ENCODE measurements around the gene DYRK4.

DNA sequence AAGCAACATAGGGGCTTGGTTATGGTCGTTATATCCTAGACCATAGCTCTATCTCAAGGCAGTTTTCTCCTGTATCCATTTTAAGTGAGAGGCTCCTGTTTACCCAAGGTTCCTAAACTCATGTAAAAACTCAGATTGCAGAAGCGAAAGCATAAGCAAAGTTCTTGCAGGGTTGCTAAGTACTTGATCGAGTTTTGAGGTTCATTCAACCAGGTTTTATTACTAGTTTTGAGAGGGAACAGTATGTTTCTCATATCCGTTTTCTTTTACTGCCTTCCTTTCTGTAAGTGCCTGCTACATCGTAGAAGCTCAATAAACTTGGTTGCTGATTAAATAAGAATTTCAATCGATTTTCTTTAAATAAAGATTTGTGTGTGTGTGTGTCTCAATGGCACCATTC, 81.7 kb downstream of the DYRK4 start:
- TF ChIP-seq CTCF (IDR thresholded peaks at IDR 0.05 in 4 of 5, conservative IDR thresholded peaks at IDR 0.05 in 1 of 5) (no peak), POLR2A (IDR thresholded peaks at IDR 0.05) (no peak)

All from gastrocnemius medialis (tissue), 4 donors.